Karpas-422 (cell line): ENCODE data around the gene SPATS1. TPM values are rescaled to one million over a fixed set of nuclear protein-coding genes. Genes with fewer than 3 reads are reported as not detected.
"Not testable (repeated sequence)": the region's sequence is repeated elsewhere in the genome, so short reads cannot be mapped to it uniquely, and the experiment has no call there.

Experiments used
- DNase-seq: peaks from one replicate; pipeline ENCODE4 v3.0.0-alpha.2; 2015
- H2AFZ ChIP-seq: fragments of 200-600 bp; sonication (generic); 2 replicates; pipeline ENCODE4 v1.6.1; 2014; ENCODE audit warnings: antibody characterized with exemption, low read length, mixed read lengths
- H3K27ac ChIP-seq: fragments of 200-600 bp; sonication (generic); 2 replicates; pipeline ENCODE4 v1.5.1; 2014; ENCODE audit warnings: mild to moderate bottlenecking, low read length, moderate library complexity
- H3K27me3 ChIP-seq: fragments of 200-600 bp; sonication (generic); 2 replicates; pipeline ENCODE4 v1.6.1; 2014; ENCODE audit warnings: low read length, mixed read lengths
- H3K36me3 ChIP-seq: fragments of 200-600 bp; sonication (generic); 2 replicates; pipeline ENCODE4 v1.6.1; 2014; ENCODE audit warnings: low read length, mixed read lengths; ENCODE audit not compliant: insufficient read depth
- H3K4me1 ChIP-seq: fragments of 200-600 bp; sonication (generic); 2 replicates; pipeline ENCODE4 v1.6.1; 2014; ENCODE audit warnings: mild to moderate bottlenecking, low read length, mixed read lengths
- H3K4me2 ChIP-seq: fragments of 200-600 bp; sonication (generic); 2 replicates; pipeline ENCODE4 v1.6.1; 2014; ENCODE audit warnings: low read length, low read depth, mild to moderate bottlenecking; ENCODE audit not compliant: poor library complexity, severe bottlenecking
- H3K4me3 ChIP-seq: fragments of 200-600 bp; sonication (generic); 2 replicates; pipeline ENCODE4 v1.5.1; 2014; ENCODE audit warnings: mild to moderate bottlenecking, antibody characterized with exemption, low read length, mixed read lengths
- H3K79me2 ChIP-seq: fragments of 200-600 bp; sonication (generic); 2 replicates; pipeline ENCODE4 v1.6.1; 2014; ENCODE audit warnings: mild to moderate bottlenecking, low read length, mixed read lengths
- H3K9ac ChIP-seq: fragments of 200-600 bp; sonication (generic); 2 replicates; pipeline ENCODE4 v1.6.0; 2014; ENCODE audit warnings: low read length
- H3K9me2 ChIP-seq: fragments of 200-600 bp; sonication (generic), shearing (Covaris generic); replicated peaks from 2 replicates; pipeline ENCODE4 v1.6.0; 2014; ENCODE audit warnings: mild to moderate bottlenecking, low read length, moderate library complexity; ENCODE audit not compliant: insufficient read depth
- H3K9me3 ChIP-seq: fragments of 300-700, 200-600 bp; sonication (generic); 2 replicates; pipeline ENCODE4 v1.6.1; 2014; ENCODE audit warnings: low read length, mixed read lengths
- H4K20me1 ChIP-seq: fragments of 200-600 bp; sonication (generic); 2 replicates; pipeline ENCODE4 v1.6.1; 2014; ENCODE audit warnings: mild to moderate bottlenecking, antibody characterized with exemption, low read length, low read depth; ENCODE audit not compliant: insufficient read depth
- total RNA-seq: library from RNA; depleted of rRNA; stranded (reverse); fragments of >200 nt; shearing (Covaris generic); gene quantifications from 2 replicates; pipeline ENCODE4 v1.2.3, GENCODE V29; 2014; ENCODE audit warnings: low replicate concordance

The SPATS1 gene
- total RNA-seq, 1 experiment from 2014 or later, result not detected

DNA sequence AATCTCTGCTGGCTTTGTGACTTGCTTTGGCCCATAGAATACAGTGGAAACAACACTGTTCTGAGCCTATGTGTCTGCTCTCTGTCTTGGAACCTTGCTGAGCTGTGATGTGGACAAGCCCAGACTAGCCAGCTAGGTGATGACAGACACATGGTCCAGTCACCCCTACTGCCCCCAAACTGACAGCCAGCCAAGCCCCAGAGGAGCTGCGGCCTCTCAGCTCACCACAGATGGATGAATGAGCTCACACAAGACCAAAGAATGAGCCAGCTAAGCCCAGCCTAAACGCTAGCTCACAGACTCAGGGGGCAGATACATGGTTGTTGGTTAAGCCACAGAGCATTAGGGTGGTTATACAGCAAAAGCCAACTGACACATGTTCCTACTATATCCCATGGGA is 33.4 kb upstream of the SPATS1 start:
- no peak for DNase-seq
- Histone ChIP-seq H3K36me3 (peaks cover 9% of the 10 kb centered on the region; the same call in 1 of the 2 replicates), H3K4me1 (peaks cover 11% of the 10 kb centered on the region)

DNA sequence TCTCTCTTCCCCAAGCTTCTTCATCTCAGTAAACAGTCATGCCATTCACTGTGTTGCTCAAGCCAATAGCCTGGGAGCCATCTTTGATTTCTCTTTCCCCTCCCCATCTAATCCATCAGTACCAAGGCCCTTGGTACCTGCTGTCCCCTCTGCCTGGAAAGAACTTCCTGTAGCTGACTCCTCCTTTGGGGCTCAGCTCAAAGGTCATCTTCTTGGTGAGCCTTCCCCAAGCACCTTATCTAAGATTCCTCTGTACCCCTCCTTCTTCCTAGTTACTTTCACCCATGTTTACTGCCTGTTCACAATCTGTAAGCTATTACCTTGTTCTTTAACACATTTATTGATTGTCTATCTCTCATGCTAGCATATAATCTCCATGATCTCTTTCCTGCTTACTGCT is 32.8 kb upstream of the SPATS1 start:
- no peak overlapping the region for H3K27ac ChIP-seq
- H3K4me1 ChIP-seq, result peaks cover 11% of the 10 kb centered on the region
- peaks cover 9% of the 10 kb centered on the region; the same call in 1 of the 2 replicates for H3K36me3 ChIP-seq
- H3K4me3 ChIP-seq, result no peak overlapping the region
- no peaks in the 10 kb centered on the region for H4K20me1 ChIP-seq
- H3K9ac ChIP-seq, result no peak overlapping the region
- DNase-seq, result no peak
- peaks cover 18% of the 10 kb centered on the region for H3K79me2 ChIP-seq
- H3K4me2 ChIP-seq, result no peak overlapping the region
- H3K9me2 ChIP-seq, result no peaks in the 10 kb centered on the region
- H3K27me3 ChIP-seq, result no peaks in the 10 kb centered on the region
- no peaks in the 10 kb centered on the region for H3K9me3 ChIP-seq
- no peak overlapping the region for H2AFZ ChIP-seq

More for the DNA sequence above, 33.4 kb upstream of the SPATS1 start:
- Histone ChIP-seq H2AFZ (no peak overlapping the region), H3K79me2 (peaks cover 18% of the 10 kb centered on the region), H3K9me2 (no peaks in the 10 kb centered on the region), H3K4me3 (no peak overlapping the region), H3K9me3 (no peaks in the 10 kb centered on the region), H3K4me2 (no peak overlapping the region), H3K9ac (no peak overlapping the region), H3K27ac (no peak overlapping the region), H4K20me1 (no peaks in the 10 kb centered on the region), H3K27me3 (no peaks in the 10 kb centered on the region)

DNA sequence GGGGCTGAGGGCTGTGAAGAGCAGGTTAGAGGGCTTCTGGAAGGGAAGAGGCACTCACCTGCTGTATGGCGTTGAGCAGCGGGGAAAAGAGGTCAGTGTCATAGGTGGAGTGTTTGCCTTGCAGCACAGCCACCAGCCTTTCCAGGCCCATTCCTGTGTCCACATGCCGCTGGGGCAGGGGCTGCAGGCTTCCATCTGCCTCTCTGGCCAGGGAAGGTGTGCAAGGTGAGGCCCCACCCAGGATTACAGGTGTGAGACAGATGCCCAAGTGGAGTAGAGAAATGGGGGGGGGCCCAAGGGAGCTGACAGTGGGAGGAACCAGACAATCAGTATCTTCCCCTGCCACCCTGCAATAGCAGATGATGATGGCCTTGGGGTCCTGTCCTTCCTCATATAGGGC is 32.2 kb upstream of the SPATS1 start:
- H3K27ac ChIP-seq, result no peak overlapping the region
- peaks cover 9% of the 10 kb centered on the region; the same call in 1 of the 2 replicates for H3K36me3 ChIP-seq
- H3K4me1 ChIP-seq, result peaks cover 14% of the 10 kb centered on the region
- no peaks in the 10 kb centered on the region for H4K20me1 ChIP-seq
- DNase-seq, result no peak
- H3K79me2 ChIP-seq, result peaks cover 18% of the 10 kb centered on the region
- no peaks in the 10 kb centered on the region for H3K9me3 ChIP-seq
- H3K4me3 ChIP-seq, result no peak overlapping the region
- no peaks in the 10 kb centered on the region for H3K27me3 ChIP-seq
- H2AFZ ChIP-seq, result no peak overlapping the region
- H3K9me2 ChIP-seq, result no peaks in the 10 kb centered on the region
- H3K4me2 ChIP-seq, result no peak overlapping the region
- no peak overlapping the region for H3K9ac ChIP-seq

DNA sequence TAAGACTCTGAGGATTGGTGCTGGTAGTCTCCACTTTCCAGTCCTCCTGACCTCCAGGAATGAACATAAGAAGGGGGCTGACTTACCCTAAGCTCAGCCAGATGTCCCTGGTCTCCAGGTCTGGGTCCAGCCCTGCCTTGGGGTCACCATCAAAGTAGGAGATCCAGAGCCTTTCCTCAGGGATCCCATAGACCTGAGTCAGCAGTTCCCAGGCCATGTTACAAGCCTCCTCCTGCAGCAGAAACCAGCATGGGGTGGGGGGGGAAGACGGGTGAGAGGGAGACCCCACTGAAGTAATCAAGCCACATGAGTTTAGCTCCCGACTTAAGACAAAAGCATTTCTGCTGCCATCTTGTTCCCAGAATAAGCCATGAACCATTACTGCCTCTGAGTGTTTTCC is 31.1 kb upstream of the SPATS1 start:
- Histone ChIP-seq H4K20me1 (no peaks in the 10 kb centered on the region), H3K4me1 (peaks cover 14% of the 10 kb centered on the region), H3K9me2 (no peaks in the 10 kb centered on the region), H3K27me3 (no peaks in the 10 kb centered on the region), H3K4me2 (no peak overlapping the region), H3K27ac (no peak overlapping the region), H3K9me3 (no peaks in the 10 kb centered on the region), H3K4me3 (no peak overlapping the region), H3K9ac (no peak overlapping the region), H3K79me2 (peaks cover 18% of the 10 kb centered on the region), H3K36me3 (peaks cover 9% of the 10 kb centered on the region; the same call in 1 of the 2 replicates), H2AFZ (no peak overlapping the region)
- no peak for DNase-seq

DNA sequence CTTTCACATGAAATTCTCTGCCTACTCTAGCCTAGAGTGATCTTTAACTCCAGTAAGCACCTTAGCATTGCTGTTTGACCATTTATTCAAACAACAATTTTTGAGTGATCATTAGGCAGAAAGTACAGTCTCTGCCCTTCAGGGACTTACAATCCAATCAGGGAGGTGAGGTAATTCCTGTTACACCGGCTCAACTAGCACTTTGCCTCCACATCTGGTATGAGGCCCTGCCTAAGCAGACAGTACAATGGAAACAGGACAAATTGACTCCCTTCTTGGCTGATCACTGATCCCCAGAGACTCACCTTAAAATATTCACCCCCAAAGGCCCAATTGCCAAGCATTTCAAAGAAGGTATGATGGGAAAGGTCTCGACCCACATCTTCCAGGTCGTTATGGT is 30.7 kb upstream of the SPATS1 start:
- Histone ChIP-seq H3K79me2 (peaks cover 18% of the 10 kb centered on the region), H3K9me3 (no peaks in the 10 kb centered on the region), H2AFZ (no peak overlapping the region), H4K20me1 (no peaks in the 10 kb centered on the region), H3K36me3 (peaks cover 9% of the 10 kb centered on the region; the same call in 1 of the 2 replicates), H3K9ac (peak overlapping the region; percentile 87), H3K27ac (no peak overlapping the region), H3K4me1 (peaks cover 14% of the 10 kb centered on the region), H3K4me2 (peak overlapping the region; percentile 69), H3K4me3 (peak overlapping the region; percentile 81; the same call in 1 of the 2 replicates), H3K9me2 (no peaks in the 10 kb centered on the region), H3K27me3 (no peaks in the 10 kb centered on the region)
- no peak for DNase-seq

DNA sequence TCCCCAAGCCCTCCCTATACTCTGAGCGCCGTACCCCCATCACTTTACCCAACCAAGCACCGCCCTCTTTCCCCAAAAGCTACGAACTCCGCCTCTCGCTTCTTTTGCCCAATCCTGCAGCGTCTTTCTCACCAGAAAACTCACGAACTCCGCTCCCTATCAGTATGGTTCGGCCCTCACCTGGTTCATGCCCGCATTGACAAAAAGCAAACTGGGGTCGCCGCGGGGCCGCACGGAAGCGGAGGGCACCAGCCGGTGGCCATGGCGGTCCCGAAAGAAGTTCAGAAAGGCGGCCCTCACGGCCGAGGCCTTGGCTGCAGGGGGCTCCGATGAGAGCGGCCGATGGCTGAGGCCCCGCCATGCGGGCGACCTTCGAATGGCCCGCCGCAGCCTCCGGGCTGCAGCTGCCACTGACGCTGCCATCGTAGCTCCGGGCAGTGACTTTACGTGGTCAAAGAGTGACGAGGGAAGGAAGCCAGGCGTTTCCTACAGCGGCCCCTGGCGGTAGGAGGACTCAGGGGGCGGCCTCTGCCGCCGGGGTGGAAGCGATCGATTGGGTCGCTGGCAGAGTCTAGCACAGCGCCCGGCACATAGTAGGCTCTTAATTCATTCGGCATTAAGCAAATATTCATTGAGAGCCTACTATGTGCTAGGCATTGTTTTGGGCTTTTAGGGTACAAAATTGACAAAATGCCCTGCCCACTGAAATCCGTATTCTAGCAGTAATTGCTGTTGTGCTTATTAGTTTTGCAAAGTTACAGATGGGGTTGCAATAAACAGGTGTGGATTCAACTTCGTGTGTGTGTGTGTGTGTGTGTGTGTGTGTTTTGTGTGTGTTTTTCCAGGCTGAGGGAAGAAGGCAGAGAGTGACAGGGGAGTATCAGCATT is 29.3 kb upstream of the SPATS1 start, which contains the start of gene AARS2:
AARS2 (minus strand) TSS at position 447 of the 888 bp plus-strand sequence; CDS start at position 423, 24 bp downstream.
- no peaks in the 10 kb centered on the region for H4K20me1 ChIP-seq
- no peaks in the 10 kb centered on the region for H3K27me3 ChIP-seq
- no peaks in the 10 kb centered on the region for H3K9me2 ChIP-seq
- H3K79me2 ChIP-seq, result peaks cover 18% of the 10 kb centered on the region
- peaks cover 9% of the 10 kb centered on the region; the same call in 1 of the 2 replicates for H3K36me3 ChIP-seq
- H3K27ac ChIP-seq, result peak within 1 kb of the TSS; percentile 45; the same call in 1 of the 2 replicates
- H3K4me2 ChIP-seq, result peak within 1 kb of the TSS; percentile 69
- no peaks in the 10 kb centered on the region for H3K9me3 ChIP-seq
- peak within 1 kb of the TSS; percentile 81 for H3K4me3 ChIP-seq
- peaks cover 18% of the 10 kb centered on the region for H3K4me1 ChIP-seq
- peak within 1 kb of the TSS; percentile 72 for H2AFZ ChIP-seq
- DNase-seq, result peak; percentile 96
- peak within 1 kb of the TSS; percentile 87 for H3K9ac ChIP-seq

DNA sequence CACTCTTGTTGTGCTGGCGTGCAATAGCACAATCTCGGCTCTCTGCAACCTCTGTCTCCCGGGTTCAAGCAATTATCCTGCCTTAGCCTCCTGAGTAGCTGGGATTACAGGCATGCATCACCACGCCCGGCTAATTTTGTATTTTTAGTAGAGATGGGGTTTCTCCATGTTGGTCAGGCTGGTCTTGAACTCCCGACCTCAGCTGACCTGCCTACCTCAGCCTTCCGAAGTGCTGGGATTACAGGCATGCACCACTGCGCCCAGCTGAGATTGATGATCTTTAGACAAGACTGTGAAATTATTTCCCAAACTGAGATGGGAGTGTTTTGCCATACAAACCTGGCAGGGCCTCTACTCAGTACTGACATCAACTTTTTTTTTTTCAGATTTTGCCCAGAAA is 27.8 kb upstream of the SPATS1 start:
- H3K9me3 ChIP-seq, H3K4me3 ChIP-seq, H3K9me2 ChIP-seq, H3K4me2 ChIP-seq, H3K9ac ChIP-seq, H3K27ac ChIP-seq, DNase-seq, H3K36me3 ChIP-seq, H4K20me1 ChIP-seq, H2AFZ ChIP-seq, H3K27me3 ChIP-seq: not testable (repeated sequence)
- Histone ChIP-seq H3K4me1 (peaks cover 21% of the 10 kb centered on the region), H3K79me2 (peaks cover 18% of the 10 kb centered on the region)

DNA sequence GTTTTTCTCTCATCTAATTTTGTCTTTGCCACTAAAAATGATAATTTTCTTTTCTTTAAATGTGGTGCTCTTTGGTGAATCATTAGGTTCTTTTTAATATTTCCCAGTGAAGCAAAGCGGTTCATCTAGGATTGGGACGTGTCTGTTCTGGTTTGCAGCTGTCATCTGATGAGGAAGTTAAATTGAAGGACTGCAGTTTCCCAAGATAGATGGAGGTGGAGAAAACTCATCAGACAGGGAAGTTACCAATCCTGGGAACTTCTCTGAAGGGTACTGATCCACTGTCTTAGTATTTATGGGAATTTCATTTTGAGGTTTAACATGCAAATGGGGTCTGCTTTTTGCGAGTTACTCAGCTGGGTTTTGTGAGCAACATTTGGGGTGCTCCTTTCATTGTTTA is 26.9 kb upstream of the SPATS1 start:
- peaks cover 21% of the 10 kb centered on the region for H3K4me1 ChIP-seq
- H3K9me3 ChIP-seq, result no peaks in the 10 kb centered on the region
- H3K4me3 ChIP-seq, result no peak overlapping the region
- H3K4me2 ChIP-seq, result no peak overlapping the region
- no peak overlapping the region for H3K27ac ChIP-seq
- no peak for DNase-seq
- H3K36me3 ChIP-seq, result no peaks in the 10 kb centered on the region; the same call in 1 of the 2 replicates
- no peaks in the 10 kb centered on the region for H3K9me2 ChIP-seq
- H3K27me3 ChIP-seq, result no peaks in the 10 kb centered on the region
- no peak overlapping the region for H2AFZ ChIP-seq
- no peak overlapping the region for H3K9ac ChIP-seq
- H3K79me2 ChIP-seq, result peaks cover 18% of the 10 kb centered on the region
- no peaks in the 10 kb centered on the region for H4K20me1 ChIP-seq
